K562 (cell line): ENCODE data around the gene PRKG2. TPM values are rescaled to one million over a fixed set of nuclear protein-coding genes. Genes with fewer than 3 reads are reported as not detected.

ENCODE experiments used
- BRD4 ChIP-seq: fragments of 200-600 bp; sonication (generic); IDR thresholded peaks from 2 replicates; pipeline ENCODE4 v1.6.1; 2017; ENCODE audit warnings: inconsistent platforms
- NELFE ChIP-seq: IDR thresholded peaks from 2 replicates; pipeline ENCODE4 v1.6.1; 2011; ENCODE audit warnings: mild to moderate bottlenecking; ENCODE audit not compliant: insufficient read depth, insufficient read length
- TFAP4 ChIP-seq: sonication (generic); formaldehyde crosslinking; IDR thresholded peaks from 2 replicates; pipeline ENCODE4 v1.8.0; 2022; ENCODE audit warnings: missing genetic modification reagents, mild to moderate bottlenecking, moderate library complexity, borderline replicate concordance
- polyA plus RNA-seq, 8 experiments: library from polyadenylated mRNA; depleted of rRNA in 4 of 8; stranded (reverse) in 5 of 8; unstranded in 3 of 8; fragments of >200 nt; fragmentation: Nextera tagmentation in 2 of 8; fragmentation: Illumina TruSeq in 1 of 8; extraction: Ambion mirVana in 2 of 8; extraction: Trizol in 1 of 8; gene quantifications; 2 replicates each; pipeline versions ENCODE4 v1.2.1 to v1.2.3, GENCODE V29; 2011 to 2014; ENCODE audit warnings: inconsistent platforms in 1 of 8, missing spikeins in 1 of 8
- total RNA-seq, 7 experiments: library from RNA; depleted of rRNA in 6 of 7; stranded (reverse); fragments of >200 nt in 6 of 7; fragmentation: Illumina TruSeq in 2 of 7; extraction: Trizol in 2 of 7; gene quantifications; 2 replicates each; pipeline versions ENCODE4 v1.2.1 to v1.2.3, GENCODE V29; 2011 to 2021; ENCODE audit warnings: low replicate concordance in 1 of 7
- TF ChIP-seq, protein P1 (sequence below): fragments of 250-450 bp; sonication (Bioruptor Pico); IDR thresholded peaks from 2 replicates; pipeline ENCODE4 v1.4.0; 2020; ENCODE audit warnings: mild to moderate bottlenecking
- TF ChIP-seq, protein P2 (sequence below): fragments of 450-650 bp; IDR thresholded peaks from 2 replicates; pipeline ENCODE4 v1.6.1; 2018; ENCODE audit not compliant: partially characterized antibody

Gene PRKG2
- total and polyA plus RNA-seq, 9 of the 15 experiments (the other 6 are each of a cell fraction or from before 2014, with no cell fraction given), result 0.01 to 0.68 (median 0.34) TPM

DNA sequence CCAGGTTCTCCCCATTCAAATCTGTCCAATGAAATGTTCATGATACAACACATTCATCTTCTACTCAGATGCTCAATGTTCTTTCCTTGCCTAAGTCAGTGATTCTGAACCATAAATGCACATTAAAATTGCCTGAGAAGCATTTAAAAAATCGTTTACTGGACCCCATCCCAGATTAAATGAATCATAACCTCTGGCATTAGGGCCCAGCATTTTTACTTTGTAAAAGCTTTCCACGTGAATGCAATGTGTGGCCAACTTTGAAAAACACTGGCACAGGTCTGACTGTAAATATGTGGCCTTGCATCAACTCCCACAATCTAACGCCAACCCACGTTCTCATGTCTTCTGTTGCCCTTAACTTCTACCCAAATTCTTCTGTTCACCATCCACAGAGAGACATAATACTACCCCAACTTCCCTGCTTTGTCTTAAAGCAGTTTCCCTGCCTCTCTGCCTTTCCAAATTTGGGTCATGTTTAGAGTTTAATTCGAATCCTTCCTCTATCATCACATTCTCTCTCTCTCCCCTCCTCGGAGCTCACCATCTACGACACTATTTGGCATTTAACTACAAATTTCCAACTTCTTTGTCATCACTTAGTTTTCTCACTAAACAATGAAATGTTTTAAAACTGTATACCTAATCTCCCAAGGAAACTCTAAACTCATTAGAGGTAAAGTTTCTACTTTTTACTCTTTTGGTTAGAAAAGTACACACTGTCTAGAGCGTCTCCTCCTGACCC is 78.7 kb downstream of the PRKG2 start (continued):
- TF ChIP-seq, protein P1, sequence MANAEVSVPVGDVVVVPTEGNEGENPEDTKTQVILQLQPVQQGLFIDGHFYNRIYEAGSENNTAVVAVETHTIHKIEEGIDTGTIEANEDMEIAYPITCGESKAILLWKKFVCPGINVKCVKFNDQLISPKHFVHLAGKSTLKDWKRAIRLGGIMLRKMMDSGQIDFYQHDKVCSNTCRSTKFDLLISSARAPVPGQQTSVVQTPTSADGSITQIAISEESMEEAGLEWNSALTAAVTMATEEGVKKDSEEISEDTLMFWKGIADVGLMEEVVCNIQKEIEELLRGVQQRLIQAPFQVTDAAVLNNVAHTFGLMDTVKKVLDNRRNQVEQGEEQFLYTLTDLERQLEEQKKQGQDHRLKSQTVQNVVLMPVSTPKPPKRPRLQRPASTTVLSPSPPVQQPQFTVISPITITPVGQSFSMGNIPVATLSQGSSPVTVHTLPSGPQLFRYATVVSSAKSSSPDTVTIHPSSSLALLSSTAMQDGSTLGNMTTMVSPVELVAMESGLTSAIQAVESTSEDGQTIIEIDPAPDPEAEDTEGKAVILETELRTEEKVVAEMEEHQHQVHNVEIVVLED (CRISPR knock-in tag), result no peak
- TF ChIP-seq NELFE, result no peak
- TF ChIP-seq, protein P2, sequence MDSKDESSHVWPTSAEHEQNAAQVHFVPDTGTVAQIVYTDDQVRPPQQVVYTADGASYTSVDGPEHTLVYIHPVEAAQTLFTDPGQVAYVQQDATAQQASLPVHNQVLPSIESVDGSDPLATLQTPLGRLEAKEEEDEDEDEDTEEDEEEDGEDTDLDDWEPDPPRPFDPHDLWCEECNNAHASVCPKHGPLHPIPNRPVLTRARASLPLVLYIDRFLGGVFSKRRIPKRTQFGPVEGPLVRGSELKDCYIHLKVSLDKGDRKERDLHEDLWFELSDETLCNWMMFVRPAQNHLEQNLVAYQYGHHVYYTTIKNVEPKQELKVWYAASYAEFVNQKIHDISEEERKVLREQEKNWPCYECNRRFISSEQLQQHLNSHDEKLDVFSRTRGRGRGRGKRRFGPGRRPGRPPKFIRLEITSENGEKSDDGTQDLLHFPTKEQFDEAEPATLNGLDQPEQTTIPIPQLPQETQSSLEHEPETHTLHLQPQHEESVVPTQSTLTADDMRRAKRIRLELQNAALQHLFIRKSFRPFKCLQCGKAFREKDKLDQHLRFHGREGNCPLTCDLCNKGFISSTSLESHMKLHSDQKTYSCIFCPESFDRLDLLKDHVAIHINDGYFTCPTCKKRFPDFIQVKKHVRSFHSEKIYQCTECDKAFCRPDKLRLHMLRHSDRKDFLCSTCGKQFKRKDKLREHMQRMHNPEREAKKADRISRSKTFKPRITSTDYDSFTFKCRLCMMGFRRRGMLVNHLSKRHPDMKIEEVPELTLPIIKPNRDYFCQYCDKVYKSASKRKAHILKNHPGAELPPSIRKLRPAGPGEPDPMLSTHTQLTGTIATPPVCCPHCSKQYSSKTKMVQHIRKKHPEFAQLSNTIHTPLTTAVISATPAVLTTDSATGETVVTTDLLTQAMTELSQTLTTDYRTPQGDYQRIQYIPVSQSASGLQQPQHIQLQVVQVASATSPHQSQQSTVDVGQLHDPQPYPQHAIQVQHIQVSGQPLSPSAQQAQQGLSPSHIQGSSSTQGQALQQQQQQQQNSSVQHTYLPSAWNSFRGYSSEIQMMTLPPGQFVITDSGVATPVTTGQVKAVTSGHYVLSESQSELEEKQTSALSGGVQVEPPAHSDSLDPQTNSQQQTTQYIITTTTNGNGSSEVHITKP, result no peak
- no peak for TF ChIP-seq BRD4
- no peak for TF ChIP-seq TFAP4 (CRISPR knock-in tag)
